NCI-H1417 treated with DMSO at 0.1 percent for 48 hours (cell line): ENCODE results near the gene IFNB1.

Source experiments
- DNase-seq: peaks from one replicate; lab custom pipeline; 2025; lab: John Stamatoyannopoulos, UW

The IFNB1 gene

GRCh38 chr9:21077781-21078180 lies at the start of gene IFNB1:
Gene IFNB1 (minus strand): TSS chr9:21077942. CDS start chr9:21077869, 73 bp downstream.
- DNase-seq = no peak

GRCh38 chr9:21121595-21122251 lies 44.0 kb upstream of the IFNB1 start:
- DNase-seq = no peak

DNA sequence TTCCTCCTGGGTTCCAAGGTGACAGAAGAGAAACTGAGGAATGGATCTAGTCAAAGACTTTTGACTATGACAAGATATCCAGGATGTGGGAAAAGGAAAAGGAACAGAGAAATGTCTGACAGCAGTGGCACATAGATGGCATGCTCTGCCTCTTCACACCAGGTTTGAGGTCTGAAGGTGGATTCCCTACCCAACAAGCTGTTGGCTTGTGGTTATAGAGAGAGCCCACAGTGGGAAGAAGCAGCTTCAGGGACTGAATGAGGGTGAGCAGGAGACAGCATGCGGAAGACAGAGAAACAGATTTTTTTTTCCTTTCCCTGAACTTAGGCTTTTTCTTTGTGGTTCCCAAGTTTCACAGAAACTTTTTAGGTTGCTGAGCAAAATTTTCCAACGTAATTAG lies 43.3 kb upstream of the IFNB1 start:
- DNase-seq = no peak

GRCh38 chr9:21119093-21119770 lies 41.5 kb upstream of the IFNB1 start:
- DNase-seq = no peak

GRCh38 chr9:21114311-21114710 lies 36.6 kb upstream of the IFNB1 start:
- no peak for DNase-seq

DNA sequence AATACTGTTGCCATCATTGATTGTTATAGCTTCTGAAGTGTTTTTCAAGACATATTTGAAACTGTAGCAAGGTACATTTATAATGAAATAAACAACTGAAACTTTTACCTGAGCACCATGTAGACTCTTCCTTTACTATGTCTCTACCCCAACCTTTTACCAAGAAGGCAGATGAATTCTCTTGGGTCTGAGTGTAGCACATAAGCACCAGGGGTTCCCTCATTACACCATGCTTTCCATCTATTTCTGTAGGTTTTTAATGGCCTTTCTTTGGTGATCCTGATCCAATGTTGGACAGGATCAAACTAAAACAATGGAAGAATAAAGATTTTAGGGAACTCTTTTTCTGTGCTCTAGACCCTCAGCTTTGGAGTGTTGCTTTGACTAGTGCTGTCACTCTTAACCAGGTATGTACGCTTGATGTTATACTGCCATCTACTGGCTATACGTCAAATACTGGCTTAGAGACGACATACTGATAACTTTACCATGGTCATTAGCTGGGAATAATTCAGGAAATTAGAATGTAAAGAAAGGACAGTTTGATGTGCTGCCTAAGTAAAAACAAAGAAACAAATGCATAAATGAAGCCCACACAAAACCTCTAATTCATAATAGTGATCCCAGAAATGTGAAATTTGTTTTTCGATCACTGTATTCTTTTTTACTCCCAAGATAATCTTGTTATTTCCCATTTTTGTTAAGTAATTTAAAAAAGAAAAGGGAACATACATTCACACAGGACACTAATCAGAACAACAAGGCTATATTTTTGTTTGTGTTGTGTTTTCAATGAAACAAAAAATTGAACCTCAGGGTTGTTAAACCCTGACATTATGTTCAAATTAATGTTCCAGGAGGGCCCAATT lies 33.2 kb upstream of the IFNB1 start:
- no peak for DNase-seq

GRCh38 chr9:21104787-21105186 lies 27.0 kb upstream of the IFNB1 start:
- DNase-seq = no peak

- DNase-seq = no peak
Observed at GRCh38 chr9:21102305-21102704, 24.6 kb upstream of the IFNB1 start.

GRCh38 chr9:21097817-21098216 lies 20.1 kb upstream of the IFNB1 start:
- DNase-seq = no peak

- no peak for DNase-seq
Observed at GRCh38 chr9:21096901-21097255, 19.1 kb upstream of the IFNB1 start.

DNA sequence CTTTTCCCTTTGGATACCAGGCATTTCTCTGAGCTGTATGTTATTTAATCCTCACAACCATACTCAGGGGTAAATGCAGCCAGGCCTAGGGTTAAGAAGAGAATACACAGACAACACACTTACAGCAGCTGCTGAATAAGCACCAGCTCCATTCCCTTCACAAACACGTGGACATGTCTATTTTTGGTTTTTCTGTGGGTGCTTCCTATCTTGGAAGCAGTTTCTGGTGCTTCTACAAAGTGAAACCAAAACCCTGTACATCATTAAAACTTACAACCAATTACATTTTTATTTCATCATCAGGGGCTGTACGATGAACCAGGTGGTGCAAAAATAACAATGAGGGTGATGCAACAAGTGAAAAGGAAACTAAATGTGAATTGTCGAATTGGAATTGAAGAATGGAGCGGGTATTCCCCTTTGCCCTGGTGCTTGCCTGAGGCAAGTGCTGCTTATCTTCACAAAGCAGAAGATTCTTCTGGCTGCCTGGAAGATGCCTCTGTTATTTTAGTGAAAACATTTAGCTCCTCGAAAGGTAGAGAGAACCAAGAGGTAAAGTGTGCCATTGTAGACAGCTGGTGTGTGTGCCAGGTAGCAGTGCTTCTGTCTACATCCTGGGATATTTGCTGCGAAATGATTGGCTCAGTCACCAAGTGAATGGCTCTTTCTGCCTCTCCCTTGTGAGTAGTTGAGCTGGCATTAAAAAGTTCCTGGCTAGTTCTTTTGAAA lies 18.6 kb upstream of the IFNB1 start:
- no peak for DNase-seq

- no peak for DNase-seq
Observed at GRCh38 chr9:21095561-21095960, 17.8 kb upstream of the IFNB1 start.

DNA sequence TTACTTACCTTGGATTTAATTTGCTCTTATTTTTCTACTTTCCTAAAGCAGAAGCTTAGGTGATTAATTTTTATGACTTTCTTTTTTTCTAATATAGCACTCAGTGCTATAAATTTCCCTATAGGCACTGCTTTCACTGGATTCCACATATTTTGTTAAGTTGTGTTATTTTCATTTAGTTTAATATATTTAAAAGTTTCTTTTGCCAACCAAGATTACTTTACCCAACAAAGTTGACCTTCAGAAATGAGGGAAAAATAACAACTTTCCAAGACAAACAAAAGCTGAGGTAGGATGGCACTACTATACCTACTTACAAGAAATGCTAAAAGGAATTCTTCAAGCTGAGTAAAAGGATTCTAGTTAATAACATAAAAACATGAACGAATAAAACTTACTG lies 8.8 kb upstream of the IFNB1 start:
- no peak for DNase-seq

DNA sequence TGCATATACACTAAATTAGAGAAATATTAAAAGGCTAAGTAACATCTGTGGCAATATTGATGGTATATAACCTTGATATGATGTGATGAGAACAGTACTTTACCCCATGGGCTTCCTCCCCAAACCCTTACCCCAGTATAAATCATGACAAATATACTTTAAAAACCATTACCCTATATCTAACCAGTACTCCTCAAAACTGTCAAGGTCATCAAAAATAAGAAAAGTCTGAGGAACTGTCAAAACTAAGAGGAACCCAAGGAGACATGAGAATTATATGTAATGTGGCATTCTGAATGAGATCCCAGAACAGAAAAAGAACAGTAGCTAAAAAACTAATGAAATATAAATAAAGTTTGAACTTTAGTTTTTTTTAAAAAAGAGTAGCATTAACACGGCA lies 7.3 kb upstream of the IFNB1 start:
- DNase-seq = no peak

DNA sequence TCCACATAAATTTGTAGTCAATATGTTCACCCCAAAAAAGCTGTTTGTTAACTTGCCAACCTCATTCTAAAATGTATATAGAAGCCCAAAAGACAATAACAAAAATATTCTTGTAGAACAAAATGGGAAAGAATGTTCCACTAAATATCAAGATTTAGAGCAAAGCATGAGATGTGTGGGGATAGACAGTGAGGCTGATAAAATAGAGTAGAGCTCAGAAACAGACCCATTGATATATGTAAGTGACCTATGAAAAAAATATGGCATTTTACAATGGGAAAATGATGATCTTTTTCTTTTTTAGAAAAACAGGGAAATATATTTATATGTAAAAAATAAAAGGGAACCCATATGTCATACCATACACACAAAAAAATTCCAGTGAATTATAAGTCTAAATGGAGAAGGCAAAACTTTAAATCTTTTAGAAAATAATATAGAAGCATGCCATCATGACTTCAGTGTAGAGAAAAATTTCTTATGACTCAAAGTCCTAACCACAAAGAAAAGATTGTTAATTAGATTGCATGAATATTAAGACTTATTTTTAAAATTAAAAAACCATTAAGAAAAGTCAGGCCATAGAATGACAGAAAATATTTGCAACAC lies 6.6 kb upstream of the IFNB1 start:
- no peak for DNase-seq

DNA sequence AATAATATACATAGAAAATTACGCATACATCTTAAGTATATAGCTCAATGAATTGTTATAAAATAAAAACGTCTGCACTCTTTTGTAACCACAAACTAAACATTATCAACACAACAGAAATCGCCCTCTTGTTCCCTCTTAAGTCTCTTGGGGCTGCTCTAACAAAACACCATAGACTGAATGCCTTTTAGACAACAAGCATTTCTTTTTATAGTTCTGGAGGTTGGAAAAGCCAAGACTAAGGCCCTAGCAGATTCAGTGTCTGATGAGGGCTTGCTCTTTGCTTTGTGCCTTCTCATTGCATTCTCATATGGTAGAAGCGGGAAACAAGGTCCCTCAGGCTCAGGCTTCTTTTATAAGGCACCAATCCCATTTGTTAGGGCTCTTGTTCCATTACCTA lies 4.9 kb upstream of the IFNB1 start:
- no peak for DNase-seq

DNA sequence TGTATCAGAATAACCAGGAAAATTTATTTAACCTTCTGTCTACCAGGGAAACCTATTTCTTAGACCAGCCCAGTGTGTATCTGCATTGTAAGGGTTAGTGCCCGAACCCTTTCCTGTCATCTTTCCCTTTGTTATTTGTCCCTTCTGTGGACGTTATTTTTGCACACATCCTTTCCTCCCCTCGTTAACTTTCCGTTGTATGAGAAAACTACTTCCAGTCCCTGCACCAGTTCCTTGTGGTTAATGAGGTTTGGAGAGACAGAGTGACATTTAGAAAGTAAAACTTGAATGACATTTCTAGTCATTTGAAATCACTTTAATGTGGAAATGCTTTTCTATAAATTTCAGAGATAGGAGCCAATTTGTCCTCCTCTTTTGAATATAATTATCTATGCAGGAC lies 4.3 kb upstream of the IFNB1 start:
- DNase-seq = no peak

DNA sequence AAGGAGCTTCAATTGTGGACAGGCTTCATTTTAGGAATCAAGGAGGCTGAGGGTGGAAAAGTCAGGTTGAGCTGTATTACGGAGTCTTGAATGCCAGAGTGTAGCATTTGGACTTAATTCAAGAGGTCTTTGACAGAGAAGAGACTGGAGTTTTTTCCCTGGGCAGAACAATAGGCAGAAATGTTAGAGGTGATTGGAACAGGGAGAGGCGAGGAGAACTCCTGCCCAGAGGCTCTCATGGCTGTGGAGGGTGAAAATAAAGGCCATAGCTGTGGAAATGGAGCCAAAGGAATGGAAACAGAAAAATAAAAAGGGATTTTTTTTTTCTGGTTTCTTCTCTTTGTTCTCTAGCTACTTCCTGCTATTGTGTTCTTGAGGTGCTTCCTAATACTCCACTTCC lies 3.7 kb upstream of the IFNB1 start:
- DNase-seq = no peak

DNA sequence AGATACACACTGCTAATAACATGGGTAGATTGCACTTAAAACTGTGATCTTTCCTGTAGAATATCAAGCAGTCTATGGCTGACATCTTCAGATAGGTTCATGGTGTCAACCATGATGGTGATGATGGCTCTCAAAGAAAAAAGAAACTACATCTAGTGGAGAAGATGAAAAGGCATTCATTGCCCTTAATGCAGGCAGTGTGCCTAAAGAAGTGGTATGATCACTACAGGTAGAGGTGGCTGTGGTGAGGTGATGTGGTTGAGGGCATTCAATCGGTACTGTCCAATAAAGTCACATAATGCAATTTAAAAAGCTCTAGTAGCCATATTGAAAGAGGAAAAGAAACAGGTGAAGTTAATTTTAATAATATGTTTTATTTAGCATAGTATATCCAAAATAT lies 3.1 kb upstream of the IFNB1 start:
- DNase-seq = no peak

DNA sequence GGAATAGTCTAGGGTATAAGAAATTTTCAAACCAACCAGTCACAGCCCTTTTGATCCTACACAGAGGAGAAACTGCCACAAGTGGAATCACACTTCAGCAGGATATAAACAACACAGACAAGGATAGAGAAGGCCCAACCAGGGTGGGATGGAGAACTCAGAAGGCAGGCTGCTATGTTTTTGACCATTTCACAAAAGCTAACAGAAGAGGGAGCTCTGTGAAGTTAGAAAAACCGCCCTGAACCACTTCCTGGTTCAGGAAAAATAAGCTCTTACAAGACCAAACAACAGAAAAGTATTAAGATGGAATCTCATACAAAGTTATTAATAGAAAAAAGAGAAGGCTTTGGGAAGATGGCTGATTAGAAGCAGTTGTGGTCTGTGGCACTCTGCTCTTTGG lies 960 bp upstream of the IFNB1 start:
- no peak for DNase-seq

- no peak for DNase-seq
Observed at GRCh38 chr9:21075484-21075883, 2.3 kb downstream of the IFNB1 start.

DNA sequence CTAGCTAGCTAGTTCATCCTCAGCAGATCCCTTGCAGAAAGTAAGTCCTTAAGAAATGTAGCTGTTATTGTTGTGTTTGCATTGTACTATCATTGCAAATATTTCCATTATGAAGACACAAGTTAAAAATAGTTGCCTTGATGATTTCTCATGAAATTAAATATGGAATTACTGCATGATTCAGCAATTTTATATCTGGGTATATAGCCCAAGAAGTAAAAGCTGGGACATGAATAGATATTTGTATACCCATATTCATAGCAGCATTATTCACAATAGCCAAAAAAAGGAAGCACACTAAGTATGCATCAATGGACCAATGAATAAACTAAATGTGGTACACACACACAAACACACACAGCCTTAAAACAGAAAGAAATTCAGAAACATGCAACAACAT lies 6.8 kb downstream of the IFNB1 start:
- no peak for DNase-seq
